GM19351 (cell line): ENCODE results near the gene FOLR1.
"Not testable (repeated sequence)": the region's sequence is repeated elsewhere in the genome, so short reads cannot be mapped to it uniquely, and the experiment has no call there.

Experiments used
- ATAC-seq: cut with Tn5 transposase; IDR thresholded peaks from one replicate; pipeline ENCODE4 v1.9.1; 2021; ENCODE audit warnings: mild to moderate bottlenecking, moderate library complexity; ENCODE audit not compliant: unreplicated experiment

Gene FOLR1

DNA sequence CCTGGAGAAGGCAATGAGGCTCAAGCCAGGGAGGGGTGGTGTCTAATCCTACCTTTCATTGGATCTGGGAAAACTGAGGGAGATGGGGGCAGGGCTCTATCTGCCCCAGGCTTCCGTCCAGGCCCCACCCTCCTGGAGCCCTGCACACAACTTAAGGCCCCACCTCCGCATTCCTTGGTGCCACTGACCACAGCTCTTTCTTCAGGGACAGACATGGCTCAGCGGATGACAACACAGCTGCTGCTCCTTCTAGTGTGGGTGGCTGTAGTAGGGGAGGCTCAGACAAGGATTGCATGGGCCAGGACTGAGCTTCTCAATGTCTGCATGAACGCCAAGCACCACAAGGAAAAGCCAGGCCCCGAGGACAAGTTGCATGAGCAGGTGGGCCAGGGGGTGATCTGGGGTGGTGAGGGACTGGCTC, at the start of gene FOLR1:
TSS of gene FOLR1 (plus strand) at position 180 of the 421 bp plus-strand sequence. CDS start at position 214, 34 bp downstream.
- ATAC-seq = no peak

DNA sequence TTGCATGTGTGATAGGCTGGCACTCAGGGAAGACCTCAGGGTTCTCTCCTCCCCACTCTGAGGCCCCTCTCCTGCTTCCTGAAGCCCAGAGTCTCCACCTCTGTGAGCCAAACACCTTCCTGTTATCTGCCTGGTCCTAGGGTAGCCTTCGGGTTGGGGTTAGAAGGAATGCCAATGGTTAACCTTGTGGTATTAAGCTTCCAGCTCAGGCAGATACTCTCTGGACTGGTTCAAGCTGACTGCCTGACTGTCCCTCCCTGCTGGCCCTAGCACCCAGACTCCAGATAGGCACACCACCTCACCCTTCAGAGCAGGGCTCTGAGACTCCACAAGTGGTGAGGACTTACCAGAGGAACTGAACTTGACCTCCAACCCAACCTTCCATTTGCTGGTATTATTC, 49.4 kb upstream of the FOLR1 start:
- not testable (repeated sequence) for ATAC-seq

DNA sequence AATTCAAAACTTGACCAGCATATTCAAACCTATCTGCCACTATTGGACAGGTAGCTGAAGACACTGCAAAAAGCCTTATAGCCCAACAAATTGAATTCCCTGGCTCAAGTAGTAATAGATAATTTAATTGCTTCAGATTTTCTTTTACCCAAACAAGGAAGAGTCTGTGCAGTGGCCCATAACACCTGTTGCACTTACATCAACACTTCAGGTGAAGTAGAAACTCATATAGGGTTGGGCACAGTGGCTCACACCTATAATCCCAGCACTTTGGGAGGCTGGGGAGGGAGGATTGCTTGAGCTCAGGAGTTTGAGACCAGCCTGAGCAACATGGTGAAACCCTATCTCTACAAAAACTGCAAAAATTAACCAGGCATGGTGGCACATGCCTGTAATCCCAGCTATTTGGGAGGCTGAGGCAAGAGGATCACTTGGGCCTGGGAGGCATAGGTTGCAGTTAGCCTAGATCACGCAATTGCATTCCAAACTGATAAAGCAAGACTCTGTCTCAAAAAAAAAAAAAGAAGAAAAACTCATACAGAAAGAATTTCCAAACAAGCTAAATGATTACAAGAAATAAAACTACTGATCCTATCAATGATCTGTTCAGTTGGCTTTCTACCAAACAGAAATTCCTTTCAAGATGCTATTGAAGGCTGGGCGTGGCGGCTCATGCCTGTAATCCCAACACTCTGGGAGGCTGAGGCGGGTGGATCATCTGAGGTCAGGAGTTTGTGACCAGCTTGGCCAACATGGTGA, 47.0 kb upstream of the FOLR1 start:
- ATAC-seq = no peak

DNA sequence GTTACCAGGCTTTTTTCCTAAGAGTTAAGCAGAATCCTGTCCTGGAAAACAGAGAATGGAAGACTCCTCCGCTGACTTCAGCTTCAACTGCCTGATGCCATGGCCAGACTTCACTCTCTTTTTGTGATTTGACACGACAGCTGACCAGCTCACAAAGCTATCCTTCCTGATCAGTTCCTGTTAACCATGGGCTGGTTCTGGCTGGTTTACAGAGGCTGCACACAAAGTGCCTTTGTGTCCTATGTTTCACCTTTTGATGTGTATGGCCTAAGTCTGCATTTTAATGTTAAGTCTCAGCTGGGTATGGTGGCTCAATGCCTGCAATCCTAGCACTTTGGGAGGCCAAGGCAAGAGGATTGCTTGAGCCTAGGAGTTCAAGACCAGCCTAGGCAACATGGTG, 45.3 kb upstream of the FOLR1 start:
- no peak for ATAC-seq

DNA sequence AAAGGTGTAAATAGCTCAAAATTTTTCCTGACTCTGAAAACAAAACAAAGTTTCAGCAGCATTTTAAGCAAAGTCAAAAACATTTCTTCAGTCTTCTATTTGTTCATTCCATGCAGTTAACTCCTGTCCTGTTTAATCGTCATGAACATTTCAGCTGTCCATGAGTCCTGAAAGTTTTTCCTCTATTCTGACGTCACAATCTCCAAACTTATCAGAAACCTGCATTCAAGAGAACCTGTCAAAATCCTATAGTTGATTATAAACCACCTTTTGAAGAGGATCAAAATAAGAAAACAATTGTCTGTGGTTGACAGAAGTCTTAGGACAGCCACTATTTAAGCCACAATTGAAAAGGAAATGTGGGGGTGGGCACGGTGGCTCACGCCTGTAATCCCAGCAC, 41.1 kb upstream of the FOLR1 start:
- no peak for ATAC-seq

DNA sequence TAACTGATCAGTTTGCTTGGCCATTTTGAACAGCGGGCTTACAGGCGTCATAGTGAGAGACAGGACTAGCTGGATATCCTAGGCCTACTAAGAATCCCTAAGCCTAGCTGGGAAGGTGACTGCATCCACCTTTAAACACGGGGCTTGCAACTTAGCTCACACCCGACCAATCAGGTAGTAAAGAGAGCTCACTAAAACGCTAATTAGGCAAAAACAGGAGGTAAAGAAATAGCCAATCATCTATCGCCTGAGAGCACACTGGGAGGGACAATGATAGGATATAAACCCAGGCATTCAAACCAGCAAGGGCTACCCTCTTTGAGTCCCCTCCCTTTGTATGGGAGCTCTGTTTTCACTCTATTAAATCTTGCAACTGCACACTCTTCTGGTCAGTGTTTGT, 38.1 kb upstream of the FOLR1 start:
- not testable (repeated sequence) for ATAC-seq

DNA sequence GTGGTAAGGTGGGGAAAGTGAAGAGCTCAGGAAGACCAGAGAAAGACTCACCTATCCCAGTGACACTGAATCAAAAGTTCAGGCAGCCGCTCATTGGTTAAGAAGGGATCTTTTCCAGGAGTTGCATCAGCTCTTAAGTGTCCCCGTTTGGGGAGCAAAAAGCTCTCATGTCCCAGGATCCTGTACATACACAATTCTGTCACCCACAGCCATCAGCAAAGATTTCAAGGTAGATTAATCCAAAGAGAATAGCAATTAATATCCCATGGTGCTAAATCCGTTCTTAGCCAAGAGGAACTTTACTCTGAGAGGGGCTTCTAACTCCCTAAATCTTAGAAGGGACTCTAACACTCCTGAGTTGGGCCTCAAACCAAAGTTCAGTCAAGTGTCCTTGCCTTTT, 37.1 kb upstream of the FOLR1 start:
- ATAC-seq = no peak

DNA sequence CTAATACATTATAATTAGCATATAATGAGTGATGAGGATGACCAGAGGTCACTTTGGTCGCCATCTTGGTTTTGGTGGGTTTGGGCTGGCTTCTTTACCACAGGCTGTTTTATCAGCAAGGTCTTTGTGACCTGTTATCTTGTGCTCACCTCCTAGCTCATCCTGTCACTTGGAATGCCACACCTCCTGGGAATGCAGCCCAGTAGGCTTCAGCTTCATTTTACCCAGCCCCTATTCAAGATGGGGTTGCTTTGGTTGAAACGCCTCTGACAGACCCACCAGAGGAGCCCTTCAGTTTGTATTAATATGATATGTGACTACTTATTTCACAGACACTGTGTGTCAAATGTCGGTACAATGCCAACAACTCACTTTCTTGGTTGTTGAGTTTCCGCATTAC, 36.2 kb upstream of the FOLR1 start:
- no peak for ATAC-seq

DNA sequence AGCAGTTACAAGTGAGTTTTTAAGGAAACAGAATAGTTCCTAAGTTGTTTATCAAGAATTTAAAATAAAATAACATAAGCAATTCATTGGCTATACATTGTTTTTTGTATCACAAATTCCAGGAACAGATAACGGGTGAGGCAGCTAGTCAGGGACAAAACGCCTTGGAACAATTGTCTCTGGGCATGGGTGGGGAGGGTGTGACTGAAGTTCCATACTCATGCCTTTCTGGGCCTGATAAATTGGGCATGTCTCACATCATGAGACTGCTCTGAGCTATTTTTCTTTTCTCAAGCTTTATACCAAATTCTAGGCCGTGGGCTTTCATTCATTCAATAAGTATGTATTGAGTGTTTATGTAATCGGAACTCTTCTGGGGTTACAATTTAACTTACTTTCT, 34.8 kb upstream of the FOLR1 start:
- no peak for ATAC-seq

DNA sequence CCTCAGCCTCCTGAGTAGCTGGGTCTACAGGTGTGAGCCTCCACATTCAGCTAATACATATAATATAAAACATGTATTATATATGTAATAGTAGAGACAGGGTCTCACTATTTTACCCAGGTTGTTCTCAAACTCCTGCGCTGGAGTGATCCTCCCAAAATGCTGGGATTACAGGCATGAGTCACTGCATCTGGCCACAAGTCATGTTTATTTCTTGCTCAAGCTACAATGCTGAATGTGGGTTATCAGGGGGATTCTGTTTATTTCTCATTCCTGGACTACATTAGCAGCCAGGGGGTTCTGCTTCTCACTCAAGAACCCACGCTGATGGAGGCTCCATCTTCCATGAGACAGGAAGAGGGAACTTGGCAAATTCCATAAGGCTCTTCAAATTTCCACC, 31.6 kb upstream of the FOLR1 start:
- no peak for ATAC-seq

DNA sequence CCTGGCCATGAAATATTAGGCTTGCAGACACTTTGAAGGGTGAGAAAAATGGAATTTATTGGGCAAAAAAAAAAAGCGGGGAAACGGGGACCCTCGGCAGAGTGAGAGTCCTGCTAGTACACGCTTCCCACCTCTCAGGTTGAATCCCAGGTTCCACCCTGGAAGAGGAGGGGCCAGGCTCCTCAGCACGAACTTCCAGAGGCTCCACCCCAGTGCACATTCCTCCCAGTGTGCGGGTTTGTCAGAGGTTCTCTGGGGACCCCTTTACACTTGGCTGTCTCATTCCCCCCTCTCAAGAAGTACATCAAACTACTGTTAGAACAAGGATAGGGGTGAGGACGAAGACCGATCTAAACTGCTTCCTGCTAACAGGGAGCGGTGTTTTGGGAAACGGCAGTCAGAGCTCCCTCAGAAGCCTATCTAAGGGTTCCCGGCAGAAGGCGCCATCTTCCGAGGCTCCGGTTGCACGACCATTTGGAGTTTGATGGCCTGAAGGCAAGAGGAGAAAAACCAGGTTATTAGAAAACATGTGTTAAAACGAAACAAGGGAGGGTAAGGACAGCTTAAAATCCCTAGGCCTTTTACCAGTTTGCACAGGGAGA, 28.9 kb upstream of the FOLR1 start:
- no peak for ATAC-seq

DNA sequence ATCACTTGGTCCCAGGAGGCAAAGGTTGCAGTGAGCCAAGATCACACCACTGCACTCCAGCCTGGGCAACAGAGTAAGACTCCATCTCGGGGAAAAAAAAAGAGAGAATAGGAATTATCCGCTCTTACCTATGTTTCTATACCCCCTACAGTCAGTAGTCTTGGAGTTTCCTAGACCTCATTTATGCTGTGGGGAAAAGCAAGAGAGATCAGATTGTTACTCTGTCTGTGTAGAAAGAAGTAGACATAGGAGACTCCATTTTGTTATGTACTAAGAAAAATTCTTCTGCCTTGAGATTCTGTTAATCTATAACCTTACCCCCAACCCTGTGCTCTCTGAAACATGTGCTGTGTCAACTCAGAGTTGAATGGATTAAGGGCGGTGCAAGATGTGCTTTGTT, 27.8 kb upstream of the FOLR1 start:
- ATAC-seq = not testable (repeated sequence)

DNA sequence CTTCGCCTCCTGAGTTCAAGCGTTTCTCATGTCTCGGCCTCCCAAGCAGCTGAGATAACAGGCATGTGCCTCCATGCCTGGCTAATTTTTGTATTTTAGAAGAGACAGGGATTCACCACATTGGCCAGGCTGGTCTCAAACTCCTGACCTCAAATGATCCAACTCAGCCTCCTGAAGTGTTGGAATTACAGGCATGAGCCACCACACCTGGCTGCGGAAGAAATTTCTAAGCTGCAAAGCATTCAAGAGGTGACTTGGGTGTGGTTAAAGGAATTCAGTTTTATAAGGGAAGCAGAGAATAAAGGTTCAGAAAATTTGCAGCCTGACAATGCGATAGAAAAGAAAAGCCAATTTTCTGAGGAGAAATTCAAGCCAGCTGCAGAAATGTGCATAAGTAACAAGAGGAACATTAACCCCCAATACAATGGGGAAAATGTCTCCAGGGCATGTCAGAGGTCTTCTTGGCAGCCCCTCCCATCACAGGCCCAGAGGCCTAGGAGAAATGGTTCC, 22.8 kb upstream of the FOLR1 start:
- ATAC-seq = not testable (repeated sequence)

DNA sequence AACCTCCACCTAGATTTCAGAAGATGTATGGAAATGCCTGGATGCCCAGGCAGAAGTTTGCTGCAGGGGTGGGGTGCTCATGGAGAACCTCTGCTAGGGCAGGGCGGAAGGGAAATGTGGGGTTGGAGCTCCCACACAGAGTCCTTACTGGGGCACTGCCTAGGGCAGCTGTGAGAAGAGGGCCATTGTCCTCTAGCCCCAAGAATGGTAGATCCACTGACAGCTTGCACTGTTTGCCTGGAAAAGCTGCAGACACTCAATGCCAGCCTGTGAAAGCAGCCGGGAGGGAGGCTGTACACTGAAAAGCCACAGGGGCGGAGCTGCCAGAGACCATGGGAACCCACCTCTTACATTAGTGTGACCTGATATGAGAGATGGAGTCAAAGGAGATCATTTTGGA, 22.2 kb upstream of the FOLR1 start:
- ATAC-seq = not testable (repeated sequence)

DNA sequence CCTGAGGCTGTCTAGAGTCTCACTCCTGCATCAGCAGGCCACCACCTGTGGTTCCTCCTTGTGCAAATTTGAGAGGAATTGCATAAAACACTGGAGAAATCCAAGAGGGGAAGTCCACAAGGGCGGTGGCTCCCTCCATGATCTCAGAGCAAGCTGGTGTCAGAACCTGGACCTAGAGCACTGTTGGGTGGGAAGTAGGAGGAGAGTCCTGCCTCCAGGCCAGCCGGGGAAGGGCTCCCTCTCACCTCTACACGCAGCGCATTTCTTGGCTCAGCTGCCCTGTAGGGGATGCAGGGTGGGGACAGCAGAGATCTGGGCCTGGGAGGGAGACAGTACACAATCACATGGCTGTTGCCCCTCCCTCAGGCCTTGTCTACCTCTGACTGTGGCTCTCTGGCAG, 19.9 kb upstream of the FOLR1 start:
- not testable (repeated sequence) for ATAC-seq

DNA sequence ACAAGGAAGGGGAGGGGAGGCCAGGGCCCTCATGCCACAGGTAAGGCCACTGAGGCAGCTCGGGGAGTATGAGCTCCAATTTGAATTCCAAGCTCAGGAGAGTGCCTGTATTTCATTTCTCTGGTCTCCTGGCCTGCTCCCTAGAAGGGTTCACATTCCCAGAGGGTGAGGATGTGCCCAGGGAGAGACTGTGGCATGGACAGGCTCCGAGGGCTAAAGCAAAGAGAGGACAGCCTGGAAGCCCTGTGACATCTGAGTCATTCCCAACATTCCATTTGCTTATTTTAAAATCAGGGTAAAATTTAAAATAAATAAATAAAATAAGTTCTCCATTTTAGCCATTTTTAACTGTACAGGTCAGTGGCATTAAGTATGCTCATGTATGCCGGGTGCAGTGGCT, 18.6 kb upstream of the FOLR1 start:
- ATAC-seq = no peak

DNA sequence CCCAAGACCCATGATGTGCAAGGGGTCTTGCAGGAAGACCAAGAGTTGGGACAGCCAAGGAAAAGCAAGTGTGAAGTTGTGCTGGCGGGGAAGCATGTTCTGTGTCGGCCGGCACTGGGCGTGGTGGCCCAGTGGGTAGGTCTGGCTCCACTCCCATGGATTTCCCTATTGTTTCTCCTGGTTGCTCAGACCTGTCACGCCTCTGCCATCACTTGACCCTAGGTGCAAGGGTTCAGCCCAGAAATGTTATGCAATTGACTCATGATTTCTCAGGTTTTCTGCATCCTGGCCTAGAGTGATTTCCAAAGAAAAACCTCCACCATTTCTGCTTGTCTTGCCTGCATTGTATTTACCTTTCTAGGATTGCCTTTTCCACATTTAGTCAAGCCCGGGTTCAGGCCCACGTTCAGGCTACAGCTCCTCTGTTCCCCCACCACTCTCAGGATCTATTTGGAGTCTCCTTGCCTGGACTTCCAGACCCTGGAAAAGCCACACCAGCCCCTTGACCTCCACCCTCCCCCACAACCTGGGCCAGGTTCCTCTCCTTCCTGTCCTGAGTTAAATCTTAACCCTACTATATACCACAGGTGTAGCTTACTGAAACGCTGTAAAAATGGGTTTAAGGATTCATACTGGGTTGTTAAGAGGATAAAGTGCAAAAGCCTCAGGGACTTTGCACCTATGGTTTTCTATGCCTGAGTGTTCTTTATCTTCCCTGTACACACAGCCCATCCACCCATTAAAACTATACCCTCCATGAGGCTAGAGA, 17.5 kb upstream of the FOLR1 start:
- no peak for ATAC-seq

DNA sequence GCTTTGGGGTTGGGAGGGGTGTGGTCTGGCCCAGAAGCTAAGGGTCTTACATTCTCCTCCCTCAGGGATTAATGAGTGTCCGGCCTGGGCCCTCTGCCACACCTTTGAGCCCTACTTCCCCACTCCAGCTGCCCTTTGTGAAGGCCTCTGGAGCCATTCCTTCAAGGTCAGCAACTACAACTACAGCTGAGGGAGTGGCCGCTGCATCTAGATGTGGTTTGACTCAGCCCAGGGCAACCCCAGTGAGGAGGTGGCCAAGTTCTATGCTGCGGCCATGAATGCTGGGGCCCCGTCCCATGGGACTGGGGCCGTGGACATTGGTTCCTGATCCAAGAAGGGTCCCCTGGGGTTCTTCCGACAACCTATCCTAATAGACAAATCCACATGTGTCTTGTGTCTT, 14.3 kb upstream of the FOLR1 start:
- no peak for ATAC-seq

DNA sequence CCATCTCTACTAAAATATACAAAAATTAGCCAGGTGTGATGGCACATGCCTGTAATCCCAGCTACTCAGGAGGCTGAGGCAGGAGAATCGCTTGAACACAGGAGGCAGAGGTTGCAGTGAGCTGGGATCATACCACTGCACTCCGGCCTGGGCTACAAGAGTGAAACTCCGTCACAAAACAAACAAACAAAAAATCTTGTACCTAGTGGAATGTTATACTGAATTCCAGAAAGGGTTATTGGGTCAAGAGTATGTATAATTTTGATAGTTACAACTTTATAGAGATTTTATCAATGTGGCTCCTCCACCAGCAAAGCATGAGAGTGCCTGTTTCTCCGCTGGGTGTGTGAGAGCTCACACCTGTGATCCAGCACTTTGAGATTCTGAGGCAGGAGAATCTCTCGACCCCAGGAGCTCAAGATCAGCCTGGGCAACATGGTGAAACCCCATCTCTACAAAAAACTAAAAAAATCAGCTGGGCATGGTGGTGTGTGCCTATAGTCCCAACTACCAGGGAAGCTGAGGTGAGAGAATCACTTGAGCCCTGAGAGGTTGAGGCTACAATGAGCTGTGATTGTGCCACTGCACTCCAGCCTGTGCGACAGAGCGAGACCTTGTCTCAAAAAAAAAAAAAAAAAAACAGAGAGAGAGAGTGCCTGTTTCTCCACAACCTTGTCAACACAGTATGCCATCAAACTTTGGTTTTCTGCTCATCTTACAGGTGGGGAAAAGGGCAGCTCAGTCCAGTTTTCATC, 12.7 kb upstream of the FOLR1 start:
- ATAC-seq = no peak

DNA sequence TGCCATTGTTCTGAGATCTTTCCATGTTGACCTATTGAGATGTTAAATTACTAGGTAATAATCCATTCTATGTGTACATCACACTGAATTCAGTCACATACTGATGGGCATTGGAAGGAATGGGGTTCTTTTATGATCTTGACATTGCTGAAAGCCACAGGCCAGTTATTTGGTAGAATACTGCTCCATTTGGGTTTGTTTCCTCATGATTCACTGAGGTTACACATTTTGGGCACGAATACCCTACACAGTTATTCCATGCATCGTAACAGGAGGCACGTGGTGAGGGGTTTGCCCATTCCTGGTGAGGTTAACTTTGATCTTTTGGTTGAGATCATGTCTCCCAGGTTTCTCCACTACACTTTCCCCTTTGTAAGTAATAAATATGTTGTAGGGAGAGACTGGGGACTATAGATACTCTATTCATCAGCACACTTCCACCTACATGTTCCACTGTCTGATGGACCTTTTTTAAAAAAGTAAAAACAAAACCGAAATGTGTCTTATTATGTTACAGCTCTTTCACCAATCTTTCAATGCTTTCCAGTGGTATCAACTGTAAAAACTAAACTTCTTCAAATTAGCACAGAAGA, 12.0 kb upstream of the FOLR1 start:
- no peak for ATAC-seq
